Tibial artery (tissue), 4 donors: Measurements from ENCODE around the gene PNN.
"Not testable (repeated sequence)": the region's sequence is repeated elsewhere in the genome, so short reads cannot be mapped to it uniquely, and the experiment has no call there.

Experiments used
- DNase-seq, 2 donors: peaks; one replicate each; pipeline ENCODE4 v3.0.0-alpha.2; 2019
- H3K27ac ChIP-seq, 2 donors: fragments of 200-600 bp; sonication (generic) in 1 of 2; 1 replicate in 1 of 2; 2 replicates in 1 of 2; pipeline ENCODE4 v1.5.1; 2018 to 2019; ENCODE audit warnings: mild to moderate bottlenecking in 1 of 2
- H3K27me3 ChIP-seq, 2 donors: fragments of 200-600 bp; sonication (generic) in 1 of 2; one replicate each; pipeline versions ENCODE4 v1.5.1 to v1.6.0; 2016 to 2019
- H3K36me3 ChIP-seq, 3 donors: fragments of 200-600 bp; sonication (generic) in 2 of 3; one replicate each; pipeline ENCODE4 v1.5.1; 2016 to 2019; ENCODE audit warnings: mild to moderate bottlenecking in 2 of 3
- H3K4me1 ChIP-seq, 4 donors: fragments of 200-600 bp; sonication (generic) in 2 of 4; 1 replicate in 3 of 4; 2 replicates in 1 of 4; pipeline ENCODE4 v1.5.1; 2016 to 2019
- H3K4me3 ChIP-seq, 2 donors: fragments of 200-600 bp; sonication (generic) in 1 of 2; 1 replicate in 1 of 2; 2 replicates in 1 of 2; pipeline ENCODE4 v1.5.1; 2018 to 2019; ENCODE audit warnings: mild to moderate bottlenecking in 2 of 2
- H3K9me3 ChIP-seq, 3 donors: fragments of 200-600 bp; sonication (generic) in 1 of 3; one replicate each; pipeline ENCODE4 v1.5.1; 2016 to 2019
- CTCF ChIP-seq, 2 experiments: fragments of 200-600 bp in 1 of 2; fragments of 450-650 bp in 1 of 2; IDR thresholded peaks; one replicate each; pipeline ENCODE4 v1.5.1; 2017 to 2019; ENCODE audit warnings: antibody characterized with exemption in 2 of 2, mild to moderate bottlenecking in 1 of 2, moderate library complexity in 1 of 2
- intact Hi-C: fragments of 100-400 bp; cut with DNase I; formaldehyde crosslinking; loops from one replicate; pipeline ENCODE4 v1.15.0; 2023; ENCODE audit warnings: low total_unique reads

The PNN gene

GRCh38 chr14:39230416-39231035 is 55.5 kb downstream of the PNN start:
- intact Hi-C loops: no loop called here
- no peak for TF ChIP-seq CTCF (IDR thresholded peaks at IDR 0.05)
- H3K27ac ChIP-seq: no peak overlapping the region
- no peaks in the 10 kb centered on the region for H3K36me3 ChIP-seq
- H3K4me3 ChIP-seq: no peak overlapping the region
- DNase-seq: no peak
- no peaks in the 10 kb centered on the region for H3K9me3 ChIP-seq
- H3K27me3 ChIP-seq: no peaks in the 10 kb centered on the region
- peaks cover 0 to 6% (median 0%) of the 10 kb centered on the region in 4 donors for H3K4me1 ChIP-seq

- H3K9me3 ChIP-seq, DNase-seq, H3K27me3 ChIP-seq, H3K4me3 ChIP-seq, H3K4me1 ChIP-seq, intact Hi-C loops, H3K27ac ChIP-seq, H3K36me3 ChIP-seq: not testable (repeated sequence)
- TF ChIP-seq CTCF (IDR thresholded peaks at IDR 0.05): peak in 1 of 2 experiments; percentile 20
Observed at GRCh38 chr14:39231751-39232553, 56.9 kb downstream of the PNN start.
